NCI-H526 treated with DMSO at 0.1 percent for 48 hours (cell line): ENCODE measurements around the gene SSH2.
A peak's percentile ranks its signal among the peaks of the same experiment; 100 is the strongest.
"Not testable (repeated sequence)": the region's sequence is repeated elsewhere in the genome, so short reads cannot be mapped to it uniquely, and the experiment has no call there.

Experiments used
- DNase-seq: peaks from one replicate; lab custom pipeline; 2025; lab: John Stamatoyannopoulos, UW

SSH2 gene

GRCh38 chr17:29929533-29930408, at the start of gene SSH2:
SSH2 (minus strand) TSS chr17:29930228; CDS start chr17:29930000, 228 bp downstream.
- DNase-seq, result peak; percentile 98

GRCh38 chr17:29977836-29978235, 47.8 kb upstream of the SSH2 start:
- DNase-seq, result no peak

- no peak for DNase-seq
Measured at GRCh38 chr17:29973005-29973404, 43.0 kb upstream of the SSH2 start.

GRCh38 chr17:29972277-29972676, 42.2 kb upstream of the SSH2 start:
- DNase-seq, result no peak

GRCh38 chr17:29968271-29968670, 38.2 kb upstream of the SSH2 start:
- no peak for DNase-seq

GRCh38 chr17:29962656-29963055, 32.6 kb upstream of the SSH2 start:
- no peak for DNase-seq

GRCh38 chr17:29959658-29960337, 29.8 kb upstream of the SSH2 start:
- no peak for DNase-seq

GRCh38 chr17:29958947-29959657, 29.1 kb upstream of the SSH2 start:
- no peak for DNase-seq

- DNase-seq, result not testable (repeated sequence)
Measured at GRCh38 chr17:29957488-29957887, 27.5 kb upstream of the SSH2 start.

- no peak for DNase-seq
Measured at GRCh38 chr17:29956225-29956624, 26.2 kb upstream of the SSH2 start.

GRCh38 chr17:29954405-29954804, 24.4 kb upstream of the SSH2 start:
- no peak for DNase-seq

- no peak for DNase-seq
Measured at GRCh38 chr17:29949696-29950095, 19.7 kb upstream of the SSH2 start.

GRCh38 chr17:29948448-29949215, 18.6 kb upstream of the SSH2 start:
- DNase-seq, result no peak

- DNase-seq, result no peak
Measured at GRCh38 chr17:29945281-29945680, 15.3 kb upstream of the SSH2 start.

GRCh38 chr17:29941334-29941733, 11.3 kb upstream of the SSH2 start, which contains the start of gene EFCAB5:
EFCAB5 (plus strand) TSS chr17:29941634; CDS start chr17:29941797, 163 bp downstream.
- DNase-seq, result no peak

- DNase-seq, result no peak
Measured at GRCh38 chr17:29936724-29937123, 6.7 kb upstream of the SSH2 start.

GRCh38 chr17:29935909-29936308, 5.9 kb upstream of the SSH2 start:
- DNase-seq, result not testable (repeated sequence)

GRCh38 chr17:29933379-29933778, 3.4 kb upstream of the SSH2 start:
- peak; percentile 51 for DNase-seq

- DNase-seq, result peak; percentile 99
Measured at GRCh38 chr17:29931231-29931932, 1.4 kb upstream of the SSH2 start.

- DNase-seq, result peak; percentile 90
Measured at GRCh38 chr17:29930409-29931010, 482 bp upstream of the SSH2 start.
